ENCODE measurements around the gene PRDM2. TPM values are rescaled to one million over a fixed set of nuclear protein-coding genes. Genes with fewer than 3 reads are reported as not detected.

The PRDM2 gene
- total and polyA plus RNA-seq, 5 donors = 16.3 to 45.9 (median 38.4) TPM

- ATAC-seq (no peak), DNase-seq (peak in 1 of 3 donors; percentile 20)
- no peak overlapping the region for H3K27ac ChIP-seq (ENCODE audit: low read length)
- no peak overlapping the region for H3K4me3 ChIP-seq (ENCODE audit: low read length)
- 59% methylated on average over 5 of the region's 5 CpGs for WGBS
- intact Hi-C loops (cut with DNase I) = no loop called here
- no peaks in the 10 kb centered on the region for H3K27me3 ChIP-seq (ENCODE audit: control insufficient read depth, insufficient read depth)
- H3K9me3 ChIP-seq (ENCODE audit: control insufficient read depth, low read length) = no peaks in the 10 kb centered on the region
- H3K4me1 ChIP-seq (ENCODE audit: control insufficient read depth, insufficient read depth, low read length) = no peaks in the 10 kb centered on the region
Measured at GRCh38 chr1:13732971-13733667, 33.1 kb downstream of the PRDM2 start.

- H3K27ac ChIP-seq (ENCODE audit: low read length) = no peak overlapping the region
- DNase-seq (no peak), ATAC-seq (no peak)
- no peak overlapping the region for H3K4me3 ChIP-seq (ENCODE audit: low read length)
- intact Hi-C loops (cut with DNase I) = no loop called here
- no peaks in the 10 kb centered on the region for H3K9me3 ChIP-seq (ENCODE audit: control insufficient read depth, low read length)
- no peaks in the 10 kb centered on the region for H3K4me1 ChIP-seq (ENCODE audit: control insufficient read depth, insufficient read depth, low read length)
- H3K27me3 ChIP-seq (ENCODE audit: control insufficient read depth, insufficient read depth) = no peaks in the 10 kb centered on the region
- WGBS = 70% methylated on average over 1 of the region's 1 CpG
Measured at GRCh38 chr1:13733711-13734110, 33.7 kb downstream of the PRDM2 start.

GRCh38 chr1:13735168-13735930 lies 35.4 kb downstream of the PRDM2 start:
- no peaks in the 10 kb centered on the region for H3K27me3 ChIP-seq (ENCODE audit: control insufficient read depth, insufficient read depth)
- no peaks in the 10 kb centered on the region for H3K4me1 ChIP-seq (ENCODE audit: control insufficient read depth, insufficient read depth, low read length)
- no peak overlapping the region for H3K27ac ChIP-seq (ENCODE audit: low read length)
- DNase-seq (peak in 1 of 3 donors; percentile 37), ATAC-seq (no peak)
- WGBS = 94% methylated on average over 11 of the region's 11 CpGs
- H3K4me3 ChIP-seq (ENCODE audit: low read length) = no peak overlapping the region
- intact Hi-C loops (cut with DNase I) = no loop called here
- no peaks in the 10 kb centered on the region for H3K9me3 ChIP-seq (ENCODE audit: control insufficient read depth, low read length)

- no peak for ATAC-seq
- no peak overlapping the region for H3K4me3 ChIP-seq (ENCODE audit: low read length)
- H3K9me3 ChIP-seq (ENCODE audit: control insufficient read depth, low read length) = no peaks in the 10 kb centered on the region
- H3K27ac ChIP-seq (ENCODE audit: low read length) = no peak overlapping the region
- H3K4me1 ChIP-seq (ENCODE audit: control insufficient read depth, insufficient read depth, low read length) = no peaks in the 10 kb centered on the region
- H3K27me3 ChIP-seq (ENCODE audit: control insufficient read depth, insufficient read depth) = no peaks in the 10 kb centered on the region
- intact Hi-C loops (cut with DNase I) = no loop called here
- DNase-seq = no peak
Measured at GRCh38 chr1:13737398-13737797, 37.4 kb downstream of the PRDM2 start.

DNA sequence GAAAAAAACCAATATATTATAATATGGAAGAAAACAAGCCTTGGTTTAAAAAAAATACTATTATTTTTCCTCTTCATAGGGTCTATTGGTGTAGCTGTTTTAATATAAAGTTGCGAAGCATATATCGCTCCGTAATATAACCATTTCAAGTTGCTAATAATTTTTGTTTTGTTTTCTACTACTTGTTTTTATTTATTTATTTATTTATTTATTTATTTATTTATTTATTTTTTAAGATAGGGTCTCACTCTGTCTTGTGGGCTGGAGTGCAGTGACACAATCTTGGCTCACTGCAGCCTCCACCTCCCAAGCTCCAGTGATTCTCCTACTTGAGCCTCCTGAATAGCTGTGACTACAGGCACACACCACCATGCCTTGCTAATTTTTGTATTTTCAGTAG lies 46.4 kb downstream of the PRDM2 start:
- H3K27ac ChIP-seq (ENCODE audit: low read length) = no peak overlapping the region

GRCh38 chr1:13748610-13749505 lies 48.9 kb downstream of the PRDM2 start:
- H3K9me3 ChIP-seq (ENCODE audit: control insufficient read depth, low read length) = no peaks in the 10 kb centered on the region
- 1% methylated on average over 83 of the region's 83 CpGs for WGBS
- peak; percentile 99 for ATAC-seq
- H3K4me1 ChIP-seq (ENCODE audit: control insufficient read depth, insufficient read depth, low read length) = peaks cover 12% of the 10 kb centered on the region
- peak overlapping the region; percentile 98 for H3K27ac ChIP-seq (ENCODE audit: low read length)
- H3K27me3 ChIP-seq (ENCODE audit: control insufficient read depth, insufficient read depth) = no peaks in the 10 kb centered on the region
- peak overlapping the region; percentile 98 for H3K4me3 ChIP-seq (ENCODE audit: low read length)
- peak; percentile 98 to 99 (median 99) for DNase-seq
- intact Hi-C loops (cut with DNase I) = no loop called here

More for the DNA sequence above, 46.4 kb downstream of the PRDM2 start:
- intact Hi-C loops (cut with DNase I) = no loop called here
- no peak overlapping the region for H3K4me3 ChIP-seq (ENCODE audit: low read length)
- no peaks in the 10 kb centered on the region for H3K9me3 ChIP-seq (ENCODE audit: control insufficient read depth, low read length)
- WGBS = 98% methylated on average over 3 of the region's 3 CpGs
- no peaks in the 10 kb centered on the region for H3K27me3 ChIP-seq (ENCODE audit: control insufficient read depth, insufficient read depth)
- ATAC-seq (no peak), DNase-seq (no peak)
- H3K4me1 ChIP-seq (ENCODE audit: control insufficient read depth, insufficient read depth, low read length) = no peaks in the 10 kb centered on the region

DNA sequence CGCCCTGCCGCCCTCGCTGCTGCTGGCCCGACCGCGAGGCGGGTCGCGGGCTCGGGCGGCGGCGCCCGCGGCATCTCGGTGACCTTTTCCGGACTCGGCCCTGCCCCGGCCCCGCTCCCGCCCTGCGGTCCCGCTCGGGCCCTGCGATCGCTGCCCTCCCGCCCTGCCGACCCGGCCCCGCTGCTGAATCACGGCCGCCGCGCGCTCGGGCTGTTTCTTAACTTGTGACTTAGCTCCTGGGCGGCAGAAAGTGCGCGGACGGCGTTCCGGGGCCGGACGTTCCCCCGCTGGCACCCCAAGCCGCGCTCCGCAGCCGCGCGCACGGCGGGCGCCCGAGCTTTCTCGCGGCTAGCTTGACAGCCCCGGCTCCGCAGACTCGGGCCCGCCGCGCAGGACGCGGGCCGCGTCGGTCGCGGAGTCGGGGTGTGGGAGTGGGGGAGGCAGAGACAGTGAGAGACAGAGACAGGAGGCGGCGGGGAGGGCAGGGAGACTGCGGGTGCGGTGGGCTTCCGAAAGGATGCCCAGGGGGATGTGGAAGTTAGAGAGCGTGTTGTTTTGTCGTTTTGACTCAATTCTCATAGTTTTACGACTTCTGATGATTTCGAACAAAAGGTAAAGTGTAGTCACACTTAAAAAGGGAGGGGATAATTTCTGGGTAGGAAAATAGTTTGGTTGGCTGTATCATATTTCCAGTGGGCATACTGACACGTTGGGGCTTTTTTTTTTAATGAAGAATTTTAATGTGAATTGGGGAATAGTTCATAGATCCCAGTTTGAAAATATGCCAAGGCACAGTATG lies 49.8 kb downstream of the PRDM2 start:
- H3K27ac ChIP-seq (ENCODE audit: low read length) = peak overlapping the region; percentile 98
- peak; percentile 67 to 84 (median 82) for DNase-seq
- intact Hi-C loops (cut with DNase I) = no loop called here
- ATAC-seq = peak; percentile 61 to 62
- peaks cover 19% of the 10 kb centered on the region for H3K4me1 ChIP-seq (ENCODE audit: control insufficient read depth, insufficient read depth, low read length)
- under 1% methylated on average over 81 of the region's 81 CpGs for WGBS
- no peaks in the 10 kb centered on the region for H3K27me3 ChIP-seq (ENCODE audit: control insufficient read depth, insufficient read depth)
- peak overlapping the region; percentile 98 for H3K4me3 ChIP-seq (ENCODE audit: low read length)
- no peaks in the 10 kb centered on the region for H3K9me3 ChIP-seq (ENCODE audit: control insufficient read depth, low read length)

DNA sequence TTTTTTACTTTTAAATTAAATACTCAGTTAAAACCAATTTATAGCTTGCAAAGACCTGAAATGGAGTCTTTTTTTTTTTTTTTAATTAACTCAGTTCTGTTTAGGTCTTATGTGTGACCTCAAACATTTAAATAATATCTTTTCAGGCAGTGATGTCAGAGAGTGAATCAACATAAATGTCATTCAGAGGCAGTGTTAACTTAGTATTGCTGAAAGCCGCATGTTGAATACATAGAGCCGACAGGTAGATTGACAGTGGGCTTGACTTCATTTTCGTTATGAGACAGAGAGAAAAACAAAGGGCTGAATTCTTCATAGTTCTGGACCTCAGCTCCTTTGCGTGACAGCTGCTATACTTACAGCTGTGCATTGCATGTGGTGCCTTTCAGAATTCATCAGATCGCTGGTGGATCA lies 51.5 kb downstream of the PRDM2 start:
- Histone ChIP-seq H3K4me3 (ENCODE audit: low read length) (no peak overlapping the region), H3K9me3 (ENCODE audit: control insufficient read depth, low read length) (no peaks in the 10 kb centered on the region), H3K4me1 (ENCODE audit: control insufficient read depth, insufficient read depth, low read length) (peaks cover 21% of the 10 kb centered on the region), H3K27ac (ENCODE audit: low read length) (no peak overlapping the region), H3K27me3 (ENCODE audit: control insufficient read depth, insufficient read depth) (no peaks in the 10 kb centered on the region)
- ATAC-seq (no peak), DNase-seq (no peak)
- 82% methylated on average over 5 of the region's 5 CpGs for WGBS
- intact Hi-C loops (cut with DNase I) = no loop called here

DNA sequence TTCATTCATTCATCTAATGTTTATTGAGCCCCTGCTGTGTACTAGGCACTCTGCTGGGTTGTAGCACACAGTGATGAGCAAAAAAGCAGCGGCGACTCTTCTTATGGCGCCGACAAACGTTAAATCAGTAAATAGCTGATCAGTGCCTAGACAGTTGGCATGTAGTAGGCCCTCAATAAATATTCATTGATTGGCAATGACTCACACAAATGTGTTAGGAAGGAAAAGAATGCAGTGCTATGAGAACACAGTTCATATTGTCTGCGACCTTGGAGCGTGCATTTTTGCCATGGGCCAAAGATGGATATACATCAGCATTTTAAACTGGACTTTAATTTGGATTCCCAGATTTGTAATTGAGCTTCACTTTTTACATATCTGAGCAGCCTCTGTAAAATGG lies 52.0 kb downstream of the PRDM2 start:
- 89% methylated on average over 7 of the region's 7 CpGs for WGBS
- H3K27ac ChIP-seq (ENCODE audit: low read length) = no peak overlapping the region
- intact Hi-C loops (cut with DNase I) = no loop called here

GRCh38 chr1:13752852-13753251 lies 52.9 kb downstream of the PRDM2 start:
- Histone ChIP-seq H3K4me1 (ENCODE audit: control insufficient read depth, insufficient read depth, low read length) (peaks cover 21% of the 10 kb centered on the region), H3K4me3 (ENCODE audit: low read length) (no peak overlapping the region), H3K27me3 (ENCODE audit: control insufficient read depth, insufficient read depth) (no peaks in the 10 kb centered on the region), H3K27ac (ENCODE audit: low read length) (no peak overlapping the region), H3K9me3 (ENCODE audit: control insufficient read depth, low read length) (no peaks in the 10 kb centered on the region)
- DNase-seq (no peak), ATAC-seq (no peak)
- intact Hi-C loops (cut with DNase I) = no loop called here
- 92% methylated on average over 6 of the region's 6 CpGs for WGBS

More for the DNA sequence above, 52.0 kb downstream of the PRDM2 start:
- Histone ChIP-seq H3K9me3 (ENCODE audit: control insufficient read depth, low read length) (no peaks in the 10 kb centered on the region), H3K4me3 (ENCODE audit: low read length) (no peak overlapping the region), H3K4me1 (ENCODE audit: control insufficient read depth, insufficient read depth, low read length) (peaks cover 21% of the 10 kb centered on the region), H3K27me3 (ENCODE audit: control insufficient read depth, insufficient read depth) (no peaks in the 10 kb centered on the region)
- DNase-seq = no peak
- no peak for ATAC-seq
